Activated CD4-positive, alpha-beta T cell treated with anti-CD3 and anti-CD28 coated beads for 24 hours (primary cell): ENCODE results near the gene PLCL1.
"Not testable (repeated sequence)": the region's sequence is repeated elsewhere in the genome, so short reads cannot be mapped to it uniquely, and the experiment has no call there.

Experiments
- DNase-seq, 2 donors: peaks; one replicate each; pipeline ENCODE4 v3.0.0-alpha.2; 2020; ENCODE audit warnings: low read depth in 2 of 2

PLCL1 gene

GRCh38 chr2:197810016-197810415 is 5.6 kb downstream of the PLCL1 start:
- DNase-seq, result no peak

- no peak for DNase-seq
Observed at GRCh38 chr2:197810491-197810890, 6.1 kb downstream of the PLCL1 start.

DNA sequence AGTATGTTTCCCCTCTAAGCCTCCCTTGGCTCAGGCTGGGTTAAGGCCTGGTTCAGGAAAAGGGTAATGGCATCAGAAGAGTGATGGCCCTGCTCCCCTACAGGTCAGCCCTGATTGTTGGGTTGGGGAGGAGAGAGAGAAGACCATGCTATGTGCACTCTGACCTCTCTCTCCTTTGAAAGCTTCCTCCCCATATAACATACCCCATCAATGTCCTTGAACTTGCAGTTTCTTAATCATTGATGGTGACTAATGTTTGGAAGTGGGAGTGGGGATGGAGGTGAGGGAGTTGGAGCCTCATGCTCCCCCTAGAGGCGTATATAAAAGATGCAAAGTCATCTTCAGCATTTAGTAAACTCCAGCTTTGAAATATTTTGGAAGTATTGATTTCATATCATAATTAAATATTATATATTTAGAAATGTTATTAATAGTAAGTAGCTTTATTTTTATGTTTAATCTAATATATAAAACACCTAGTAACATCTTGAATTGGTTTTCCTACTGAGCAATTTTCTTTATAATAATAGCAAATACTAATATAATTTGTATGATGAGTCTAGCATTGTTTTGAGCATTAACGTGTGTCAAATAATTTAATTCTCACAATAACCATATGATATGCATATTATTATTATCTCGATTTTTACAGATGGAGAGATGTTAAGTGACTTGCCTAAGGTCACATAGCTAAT is 8.8 kb downstream of the PLCL1 start:
- no peak for DNase-seq

DNA sequence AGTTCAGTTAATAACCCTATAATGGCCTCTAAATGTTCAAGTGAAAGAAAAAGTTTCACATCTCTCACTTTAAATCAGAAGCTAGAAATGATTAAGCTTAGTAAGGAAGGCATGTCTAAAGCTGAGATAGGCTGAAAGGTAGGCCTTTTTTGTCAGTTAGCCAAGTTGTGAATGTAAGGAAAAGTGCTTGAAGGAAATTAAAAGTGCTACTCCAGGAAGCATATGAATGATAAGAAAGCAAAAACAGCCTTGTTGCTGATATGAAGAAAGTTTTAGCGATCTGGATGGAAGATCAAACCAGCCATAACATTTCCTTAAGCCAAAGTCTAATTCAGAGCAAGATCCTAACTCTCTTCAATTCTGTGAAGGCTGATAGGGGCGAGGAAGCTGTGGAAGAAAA is 10.1 kb downstream of the PLCL1 start:
- no peak for DNase-seq

GRCh38 chr2:197821550-197822289 is 17.3 kb downstream of the PLCL1 start:
- no peak for DNase-seq

- no peak for DNase-seq
Observed at GRCh38 chr2:197822333-197822732, 17.9 kb downstream of the PLCL1 start.

- no peak for DNase-seq
Observed at GRCh38 chr2:197827618-197828017, 23.2 kb downstream of the PLCL1 start.

GRCh38 chr2:197828464-197829135 is 24.2 kb downstream of the PLCL1 start:
- no peak for DNase-seq

- DNase-seq, result not testable (repeated sequence)
Observed at GRCh38 chr2:197834771-197835170, 30.4 kb downstream of the PLCL1 start.

GRCh38 chr2:197835293-197835692 is 30.9 kb downstream of the PLCL1 start:
- DNase-seq, result no peak

DNA sequence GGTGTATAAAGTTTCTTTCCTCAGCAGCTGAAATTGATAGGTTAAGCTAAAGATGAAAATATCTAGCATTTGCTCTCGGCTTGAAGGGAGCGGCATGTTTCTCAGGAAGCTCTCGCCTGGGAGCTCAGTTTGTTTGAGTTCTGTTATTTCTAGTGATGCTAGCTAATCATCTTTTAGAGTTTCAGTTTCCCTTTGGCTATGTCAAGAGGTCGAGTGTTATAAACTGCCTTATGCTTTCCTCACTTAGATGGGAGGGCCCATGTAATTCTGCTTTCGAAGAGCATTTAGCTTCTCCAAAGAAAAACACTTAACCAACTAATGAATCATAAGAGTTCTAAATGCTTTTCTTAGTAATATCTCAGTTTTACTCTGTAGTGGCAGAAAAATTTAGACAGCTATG is 33.6 kb downstream of the PLCL1 start:
- DNase-seq, result peak; percentile 9 to 11

- no peak for DNase-seq
Observed at GRCh38 chr2:197838579-197838978, 34.2 kb downstream of the PLCL1 start.

- no peak for DNase-seq
Observed at GRCh38 chr2:197839327-197839726, 34.9 kb downstream of the PLCL1 start.

- no peak for DNase-seq
Observed at GRCh38 chr2:197839856-197840255, 35.5 kb downstream of the PLCL1 start.

GRCh38 chr2:197846128-197846527 is 41.7 kb downstream of the PLCL1 start:
- DNase-seq, result no peak

- DNase-seq, result no peak
Observed at GRCh38 chr2:197846777-197847176, 42.4 kb downstream of the PLCL1 start.

DNA sequence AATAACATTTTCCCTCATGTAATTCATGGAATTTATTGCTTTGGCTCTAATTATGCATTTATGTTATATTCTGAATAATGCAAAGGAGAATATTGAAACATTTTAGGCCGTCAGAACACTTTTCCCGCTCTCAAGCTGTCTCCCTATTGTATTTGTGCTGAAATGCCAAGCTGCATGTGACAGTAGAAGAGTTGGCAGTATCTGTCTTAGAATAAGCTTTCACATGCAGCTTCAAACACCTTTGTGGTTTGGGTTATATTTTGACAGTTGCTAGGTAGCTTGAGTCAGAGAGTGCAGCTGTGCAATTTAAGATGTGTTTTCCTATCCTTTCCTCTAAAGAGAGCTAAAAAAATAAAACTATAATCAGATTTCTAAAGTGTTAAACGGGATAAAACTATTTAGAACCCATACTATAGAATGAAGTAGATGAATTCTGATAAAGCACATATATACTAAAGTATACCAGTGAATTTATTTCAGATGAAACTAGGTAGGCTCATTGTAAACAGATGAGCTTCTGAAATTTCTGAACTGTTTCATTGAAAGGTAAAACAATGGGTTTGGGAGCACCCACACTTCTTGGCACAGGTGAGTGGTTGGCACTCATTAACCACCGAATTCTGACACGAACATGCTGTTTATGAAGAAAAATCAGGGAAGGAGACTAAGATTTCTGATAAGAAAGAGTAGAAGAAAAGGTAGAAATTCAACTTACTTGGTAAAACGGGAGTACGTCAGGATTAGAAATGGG is 43.4 kb downstream of the PLCL1 start:
- DNase-seq, result no peak

DNA sequence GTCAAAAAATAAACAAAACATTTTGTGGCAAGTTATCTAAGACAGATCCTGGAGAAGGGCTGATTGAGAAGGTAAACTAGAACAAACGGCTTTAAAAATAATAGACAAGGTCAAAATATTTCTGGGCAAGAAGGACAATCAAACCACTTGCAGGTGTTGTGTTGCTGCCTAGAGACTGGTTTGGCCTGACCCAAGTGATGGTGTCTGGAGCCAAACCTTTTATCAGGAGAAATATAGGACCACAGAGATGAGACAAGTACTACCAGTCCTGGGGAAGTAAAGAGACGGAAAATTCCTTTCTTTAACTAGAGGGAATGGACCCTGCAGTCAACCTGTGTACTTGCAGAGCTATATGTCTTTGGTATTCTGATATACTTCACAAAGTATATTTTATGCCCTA is 44.2 kb downstream of the PLCL1 start:
- no peak for DNase-seq

DNA sequence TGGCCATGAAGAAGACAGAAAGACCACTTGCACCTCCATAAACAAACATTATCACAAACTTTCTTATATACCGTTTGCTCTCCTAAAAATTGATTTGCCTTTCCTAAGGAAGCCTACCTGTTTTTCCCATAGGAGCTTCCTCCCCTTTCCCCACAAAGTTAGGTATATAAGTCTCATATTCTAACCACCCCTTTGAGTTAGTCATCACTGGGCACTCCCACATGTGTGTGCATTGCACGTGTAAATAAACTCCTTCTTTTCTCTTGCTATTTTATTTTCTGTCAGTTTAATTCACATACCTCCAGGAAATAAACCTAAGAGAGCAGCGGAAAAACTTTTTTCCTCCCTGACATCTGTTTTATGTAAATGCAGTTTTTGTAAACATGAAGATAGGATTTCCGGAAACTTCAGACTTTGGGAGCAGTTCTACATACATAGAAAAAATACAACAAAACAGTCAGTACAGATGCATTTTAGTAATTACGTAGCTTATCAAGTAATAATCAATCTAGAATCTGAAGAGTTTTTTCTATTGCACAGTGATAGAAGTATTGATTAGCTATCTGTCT is 46.6 kb downstream of the PLCL1 start:
- DNase-seq, result no peak

DNA sequence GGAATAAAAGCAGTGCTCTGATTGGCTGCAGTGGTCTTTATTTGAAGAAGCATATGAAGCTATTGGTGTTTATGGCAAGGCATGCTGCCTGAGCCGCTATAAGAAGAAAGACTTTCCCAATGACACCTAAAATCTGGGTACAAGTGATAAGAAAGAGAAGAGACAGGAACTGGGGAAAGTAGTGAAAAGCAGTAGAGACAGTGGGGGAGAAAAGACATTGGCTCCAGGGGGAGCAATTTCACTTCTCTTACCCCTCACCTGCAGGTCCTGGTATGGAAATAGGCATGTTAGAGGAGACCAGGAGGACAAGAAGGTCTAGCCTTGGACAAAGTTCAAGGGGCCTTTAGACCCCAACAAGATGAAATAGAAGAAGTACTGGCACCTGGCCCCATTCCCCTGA is 47.1 kb downstream of the PLCL1 start:
- DNase-seq, result no peak

- no peak for DNase-seq
Observed at GRCh38 chr2:197852108-197852507, 47.7 kb downstream of the PLCL1 start.

GRCh38 chr2:197853549-197853948 is 49.2 kb downstream of the PLCL1 start:
- DNase-seq, result no peak
